Stimulated activated CD4-positive, alpha-beta T cell treated with anti-CD3 and anti-CD28 coated beads, Interleukin-15, amount 100 ng/mL, for 48 hours (primary cell): ENCODE measurements around the gene NVL.
"Not testable (repeated sequence)": the region's sequence is repeated elsewhere in the genome, so short reads cannot be mapped to it uniquely, and the experiment has no call there.

Source experiments
- DNase-seq, 2 donors: peaks; one replicate each; pipeline ENCODE4 v3.0.0-alpha.2; 2020; ENCODE audit warnings: low read depth in 2 of 2

Gene NVL

DNA sequence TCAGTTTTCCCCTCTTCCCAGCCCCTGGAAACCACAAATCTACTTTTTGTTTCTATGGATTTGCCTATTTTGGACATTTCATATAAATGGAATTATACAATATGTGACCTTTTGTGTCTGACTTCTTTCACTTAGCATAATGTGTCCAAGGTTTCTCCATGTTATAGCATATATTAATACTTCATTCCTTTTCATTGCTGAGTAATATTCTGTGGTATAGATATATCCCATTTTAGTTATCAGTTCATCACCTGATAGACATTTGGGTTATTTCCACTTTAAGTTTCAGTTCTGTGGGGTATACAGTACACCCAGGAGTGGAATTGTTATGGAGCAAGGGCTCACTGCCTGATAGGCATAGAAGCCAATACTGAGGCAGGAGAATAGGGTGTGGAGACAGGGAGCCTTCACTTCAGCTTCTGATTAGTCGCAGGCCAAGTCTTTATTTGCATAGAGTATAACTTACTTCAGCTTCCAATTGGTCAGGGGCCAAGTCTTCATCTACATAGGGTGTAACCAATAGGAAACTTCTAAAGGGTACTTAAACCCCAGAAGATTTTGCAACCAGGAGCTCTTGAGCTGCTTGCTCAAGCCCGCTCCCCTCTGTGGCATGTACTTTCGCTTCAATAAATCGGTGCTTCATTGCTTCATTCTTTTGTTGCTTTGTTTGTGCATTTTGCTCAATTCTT is 8.3 kb upstream of the NVL start:
- no peak for DNase-seq

DNA sequence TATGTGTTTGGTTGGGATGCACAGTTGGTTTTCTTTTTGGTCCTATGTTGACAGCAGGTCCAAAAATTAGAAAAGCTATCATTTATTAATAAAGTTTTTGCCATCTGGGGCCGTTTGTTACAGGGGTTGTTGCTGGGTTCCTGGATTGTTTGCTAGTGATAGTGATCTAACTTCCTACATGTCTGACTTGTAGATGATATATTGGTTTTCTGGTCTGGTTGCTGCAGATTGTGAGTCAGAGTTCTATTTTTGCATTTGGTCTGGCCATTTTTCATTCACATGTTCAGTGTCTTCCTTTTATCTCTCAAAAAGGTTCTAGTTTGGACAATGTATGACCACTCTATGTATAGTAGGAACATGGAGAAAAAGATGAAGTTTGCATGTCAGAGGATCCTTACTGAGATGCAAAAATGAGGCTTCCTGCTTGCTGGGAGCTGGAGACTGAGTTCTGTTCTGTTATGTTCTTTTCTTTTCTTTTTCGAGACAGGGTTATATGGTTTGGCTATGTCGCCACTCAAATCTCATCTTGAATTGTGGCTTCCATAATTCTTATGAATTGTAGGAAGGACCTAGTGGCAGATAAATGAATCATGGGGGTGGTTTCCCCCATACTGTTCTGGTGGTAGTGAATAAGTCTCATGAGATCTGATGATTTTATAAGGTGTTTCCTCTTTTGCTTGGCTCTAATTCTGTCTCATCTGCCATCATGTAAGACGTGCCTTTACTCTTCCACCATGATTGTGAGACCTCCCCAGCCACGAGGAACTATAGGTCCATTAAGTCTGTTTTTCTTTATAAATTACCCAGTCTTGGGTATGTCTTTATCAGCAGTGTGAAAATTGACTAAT is 4.2 kb upstream of the NVL start:
- DNase-seq: no peak

DNA sequence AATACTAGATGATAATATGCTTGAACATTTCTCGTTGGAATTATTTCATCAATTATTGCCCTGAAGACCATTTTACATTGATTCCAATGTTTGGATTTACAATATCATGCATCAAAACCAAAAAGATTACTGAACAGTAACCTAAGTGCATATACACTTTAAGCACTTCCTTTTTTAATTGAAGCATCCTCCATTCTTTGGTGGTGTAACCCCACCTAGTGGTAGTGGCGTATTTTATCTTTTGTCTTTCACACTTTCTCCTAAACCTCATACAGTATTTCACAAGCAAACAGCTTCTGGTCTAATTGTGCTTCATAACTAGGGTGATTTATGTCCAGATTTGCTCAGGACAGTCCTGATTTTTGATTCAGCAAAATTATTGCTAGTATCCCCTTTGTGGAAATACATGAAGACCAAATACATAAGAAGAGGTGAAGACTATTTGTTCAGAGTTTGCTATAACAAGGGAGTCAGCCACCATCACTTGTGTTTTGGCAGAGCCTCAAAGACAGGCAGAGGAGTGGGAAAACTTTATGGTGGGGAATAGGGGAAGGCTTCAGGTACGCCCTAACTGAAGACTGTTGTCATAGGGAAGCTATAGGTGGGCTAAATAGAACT is 3.4 kb upstream of the NVL start:
- DNase-seq: no peak

DNA sequence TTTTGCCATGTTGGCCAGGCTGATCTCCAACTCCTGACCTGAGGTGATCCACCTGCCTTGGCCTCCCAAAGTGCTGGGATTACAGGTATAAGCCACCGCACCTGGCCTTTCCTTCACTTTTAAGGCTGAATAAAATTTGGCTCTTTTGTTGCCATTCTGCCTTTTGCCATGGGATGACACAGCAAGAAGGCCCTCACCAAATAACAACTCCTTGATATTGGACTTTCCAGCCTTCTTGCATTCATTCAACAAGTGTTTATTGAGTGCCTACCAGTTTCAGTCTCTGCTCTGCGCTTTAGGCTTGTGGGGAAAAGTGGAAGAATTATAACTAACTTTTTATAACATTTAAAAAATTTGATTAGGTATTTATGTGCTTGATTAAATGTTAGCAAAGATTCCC is 1.9 kb upstream of the NVL start:
- DNase-seq: no peak

DNA sequence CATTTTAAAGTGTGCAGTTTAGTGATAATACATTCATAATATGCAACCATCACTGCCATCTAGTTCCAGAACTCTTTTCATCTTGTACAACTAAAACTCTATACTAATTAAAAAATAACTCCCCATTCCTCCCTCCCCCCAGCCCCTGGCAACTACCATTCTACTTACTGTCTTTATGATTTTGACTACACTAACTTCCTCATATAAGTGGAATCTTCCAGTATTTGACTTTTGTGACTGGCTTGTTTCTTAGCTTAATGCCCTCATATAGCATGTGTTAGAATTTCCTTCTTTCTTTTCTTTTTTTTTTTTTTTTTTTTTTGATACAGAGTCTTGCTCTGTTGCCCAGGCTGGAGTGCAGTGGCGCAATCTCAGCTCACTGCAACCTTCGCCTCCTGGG is 1.4 kb upstream of the NVL start:
- DNase-seq: no peak

DNA sequence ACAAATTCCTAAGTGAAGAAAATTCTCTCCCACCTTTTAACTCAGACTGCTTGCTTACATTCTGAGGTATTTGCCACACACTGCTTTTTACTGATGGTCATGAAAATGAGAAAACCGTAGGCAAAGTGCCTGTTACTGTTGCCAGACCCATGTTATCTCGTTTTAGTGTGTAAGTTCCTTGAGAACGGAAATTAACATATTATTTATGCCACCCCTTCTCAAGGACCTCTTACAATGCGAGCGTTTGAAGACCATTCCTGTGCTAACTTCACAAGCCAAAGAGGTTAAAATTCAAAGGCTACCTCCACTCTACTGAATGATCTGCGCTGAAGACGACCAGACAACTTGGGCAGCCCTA is 509 bp downstream of the NVL start:
- DNase-seq: no peak

DNA sequence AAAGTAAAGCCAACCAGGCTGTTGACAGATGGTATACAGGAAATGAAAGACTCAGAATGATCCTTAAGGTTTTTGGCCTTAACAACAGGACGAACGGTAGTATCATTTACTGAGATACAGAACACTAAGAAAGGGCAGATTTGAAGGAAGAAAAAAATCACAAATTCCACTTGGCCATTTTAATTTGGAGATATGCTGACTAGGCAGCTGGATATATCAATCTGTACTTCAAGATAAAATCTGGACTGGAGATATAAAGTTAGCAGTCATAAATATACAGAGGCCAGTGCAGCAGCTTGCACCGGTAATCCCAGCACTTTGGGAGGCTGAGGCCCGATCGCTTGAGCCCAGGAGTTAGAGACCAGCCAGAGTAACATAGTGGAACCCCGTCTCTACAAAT is 1.3 kb downstream of the NVL start:
- no peak for DNase-seq

DNA sequence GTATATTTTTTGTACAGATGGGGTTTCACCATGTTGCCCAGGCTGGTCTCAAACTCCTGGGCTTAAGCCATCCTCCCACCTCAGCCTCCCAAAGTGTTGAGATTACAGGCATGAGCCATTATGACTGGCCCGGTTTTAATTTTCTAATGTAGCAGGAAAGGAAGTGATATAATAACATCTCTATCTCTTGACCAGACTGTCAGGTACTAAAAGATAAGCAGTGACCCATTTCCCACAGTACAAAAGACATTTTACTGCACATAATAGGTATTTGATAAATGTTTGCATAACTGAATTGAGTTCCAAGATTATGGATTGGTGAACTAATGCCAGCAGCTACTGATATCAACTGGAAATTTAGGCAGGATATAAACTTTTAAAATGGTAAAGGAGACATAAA is 4.0 kb downstream of the NVL start:
- no peak for DNase-seq

DNA sequence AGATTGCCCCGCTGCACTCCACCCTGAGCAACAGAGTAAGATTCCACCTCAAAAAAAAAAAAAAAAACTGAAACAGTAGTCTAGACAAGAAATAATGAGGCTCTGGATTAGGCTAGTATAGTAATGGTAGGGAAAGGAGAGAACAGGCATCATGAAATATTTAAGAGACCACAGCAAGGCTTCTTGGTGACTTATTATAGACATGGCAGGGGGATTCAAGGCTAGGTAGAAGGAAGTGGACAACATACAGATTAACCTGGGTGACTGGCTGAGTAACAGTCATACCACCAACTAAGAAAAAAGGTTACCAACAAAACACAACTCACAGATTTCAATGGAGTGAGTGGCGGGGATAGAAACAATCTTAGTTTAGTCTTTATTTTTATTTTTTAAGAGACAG is 8.3 kb downstream of the NVL start:
- DNase-seq: no peak

DNA sequence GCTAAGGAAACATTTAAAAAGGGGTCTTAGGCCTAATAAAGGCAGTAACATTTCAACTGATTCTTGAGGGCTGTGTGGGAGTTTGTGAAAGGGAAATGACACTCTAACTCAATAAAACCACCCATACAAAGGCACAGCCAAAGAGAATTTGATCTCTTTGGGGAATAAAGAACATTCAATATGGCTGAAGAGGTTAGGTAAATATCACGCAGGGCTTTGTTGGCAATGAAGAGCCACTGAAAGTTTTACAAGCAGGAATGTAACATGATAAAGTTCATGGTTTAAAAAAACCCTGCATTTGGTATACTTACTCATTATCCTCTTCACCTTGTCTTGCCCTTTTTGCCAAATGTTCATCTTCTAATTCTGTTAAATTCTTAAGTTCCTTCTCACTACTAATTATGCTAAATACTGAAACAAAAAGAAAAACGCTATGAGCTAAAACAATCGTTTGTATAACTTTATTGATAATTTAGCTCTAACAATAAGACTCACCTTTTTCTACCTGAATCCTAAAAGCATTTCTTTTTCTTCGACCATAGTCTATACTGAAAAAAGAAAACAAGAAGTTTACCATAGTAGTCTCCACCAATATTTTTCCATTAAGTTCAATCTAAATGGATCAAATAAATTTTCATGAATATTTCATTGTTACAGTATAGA is 12.5 kb downstream of the NVL start:
- no peak for DNase-seq

DNA sequence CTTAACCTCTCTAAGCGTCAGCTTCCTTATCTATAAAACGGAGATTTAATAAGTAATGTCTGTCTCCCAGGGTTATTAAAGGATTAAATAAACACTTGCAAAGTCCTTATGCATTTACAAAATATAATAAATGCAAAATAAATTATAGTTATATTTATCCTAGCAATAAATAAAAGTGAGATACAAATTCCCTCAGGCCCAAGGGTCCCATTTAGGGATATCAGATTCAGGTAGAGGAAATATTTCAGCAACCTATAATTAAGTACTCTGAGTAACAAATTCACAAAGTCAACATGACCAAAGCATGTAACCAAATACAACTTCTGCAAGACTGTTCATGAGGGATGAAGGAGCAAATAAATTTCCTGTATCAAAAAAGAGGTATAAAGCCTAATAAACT is 17.9 kb downstream of the NVL start:
- no peak for DNase-seq

DNA sequence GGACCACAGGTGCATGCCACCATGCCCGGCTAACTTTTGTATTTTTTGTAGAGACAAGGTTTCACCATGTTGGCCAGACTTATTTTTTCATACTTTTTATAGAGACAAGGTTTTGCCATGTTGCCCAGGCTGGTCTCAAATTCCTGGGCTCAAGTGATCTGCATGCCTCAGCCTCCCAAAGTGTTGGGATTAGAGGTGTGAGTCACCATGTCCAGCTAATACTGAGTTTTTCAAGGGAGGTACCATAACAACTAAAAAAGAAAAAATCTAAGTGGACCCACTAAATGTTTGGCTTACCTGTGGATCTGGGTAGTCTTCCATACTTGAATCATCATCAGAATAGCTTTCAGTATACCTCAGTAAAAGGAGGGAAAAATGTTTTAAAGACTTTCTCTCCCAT is 18.5 kb downstream of the NVL start:
- not testable (repeated sequence) for DNase-seq

DNA sequence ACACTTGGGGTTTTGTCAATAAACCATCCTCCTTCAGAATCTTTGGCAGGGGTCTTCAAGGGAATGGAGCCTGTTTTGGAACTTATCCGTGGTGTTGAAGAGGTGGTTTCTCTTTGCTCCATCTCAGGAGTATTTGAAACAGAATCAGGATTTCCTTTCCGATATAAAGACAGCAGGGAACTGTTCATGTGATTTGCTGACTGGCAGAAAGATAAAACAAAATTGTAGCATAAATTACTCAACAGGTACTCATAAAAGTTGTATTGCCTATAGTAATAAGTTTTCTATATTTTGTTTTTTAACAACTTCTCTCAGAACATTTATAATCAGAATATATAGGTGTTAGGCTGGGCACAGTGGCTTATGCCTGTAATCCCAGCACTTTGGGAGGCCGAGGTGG is 21.9 kb downstream of the NVL start:
- no peak for DNase-seq

DNA sequence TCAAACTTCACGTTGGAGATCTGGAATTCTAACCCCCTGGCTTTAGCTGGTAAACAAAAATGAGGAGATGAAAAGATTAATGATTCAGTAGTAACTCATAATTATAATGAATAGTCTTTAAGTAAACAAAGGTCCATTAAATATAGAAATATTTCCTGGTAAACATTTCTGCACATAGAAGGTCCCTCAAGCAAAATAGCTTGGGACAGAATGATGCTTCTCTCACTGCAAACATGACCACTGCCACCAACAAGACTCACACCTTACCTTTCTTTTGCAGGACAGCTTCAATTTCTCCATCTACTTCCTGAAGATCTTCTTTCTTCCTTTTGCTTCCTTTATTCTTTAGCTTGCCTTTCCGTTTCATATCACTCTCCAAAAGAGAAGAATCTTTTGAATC is 25.2 kb downstream of the NVL start:
- DNase-seq: no peak

DNA sequence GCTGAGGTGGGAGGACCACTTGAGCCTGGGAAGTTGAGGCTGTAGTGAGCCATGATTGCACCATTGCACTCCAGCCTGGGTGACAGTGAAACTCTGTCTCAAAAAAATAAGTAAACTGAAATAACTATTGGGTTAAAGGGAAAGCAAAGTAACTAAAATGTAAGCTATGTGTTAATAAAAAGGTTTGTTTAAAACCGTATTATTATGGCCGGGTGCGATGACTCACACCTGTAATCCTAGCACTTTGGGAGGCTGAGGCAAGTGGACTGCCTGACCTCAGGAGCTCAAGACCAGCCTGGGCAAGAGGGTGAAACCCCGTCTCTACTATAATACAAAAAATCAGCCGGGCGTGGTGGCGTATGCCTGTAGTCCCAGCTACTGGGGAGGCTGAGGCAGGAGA is 27.0 kb downstream of the NVL start:
- no peak for DNase-seq

DNA sequence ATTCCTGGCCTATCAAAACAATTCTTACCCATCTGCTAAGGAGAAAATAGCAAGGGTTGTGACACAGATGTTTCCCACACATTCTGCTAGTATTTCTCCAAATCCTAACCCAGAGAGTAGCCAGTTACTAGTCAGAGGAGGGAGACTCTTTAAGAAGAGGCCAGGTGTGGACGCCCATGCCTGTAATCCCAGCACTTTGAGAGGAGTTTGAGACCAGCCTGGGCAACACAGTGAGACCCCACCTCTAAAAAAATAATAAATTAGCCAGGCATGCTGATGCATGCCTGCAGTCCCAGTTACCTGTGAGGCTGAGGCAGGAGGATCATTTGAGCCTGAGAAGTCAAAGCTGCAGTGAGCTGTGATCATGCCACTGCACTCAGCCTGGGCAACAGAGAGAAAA is 28.6 kb downstream of the NVL start:
- no peak for DNase-seq

DNA sequence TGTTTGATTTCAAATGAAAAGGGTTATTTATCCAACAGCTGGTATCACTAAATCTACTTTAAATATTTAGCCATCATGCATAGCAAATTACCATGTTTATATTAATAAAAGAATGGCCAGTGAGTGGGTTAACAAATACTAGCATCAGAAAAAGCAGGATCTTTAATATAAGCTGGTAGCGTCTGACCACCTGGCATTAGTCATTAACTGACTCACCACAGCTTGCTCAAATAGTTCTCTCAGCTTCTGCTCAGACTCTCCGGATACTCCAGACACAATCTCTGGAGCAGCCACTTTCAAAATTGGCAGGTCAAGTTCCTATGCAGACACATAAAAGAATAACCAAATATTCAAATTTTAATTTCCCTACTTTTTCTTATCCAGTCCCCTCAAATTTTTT is 29.6 kb downstream of the NVL start:
- DNase-seq: no peak

DNA sequence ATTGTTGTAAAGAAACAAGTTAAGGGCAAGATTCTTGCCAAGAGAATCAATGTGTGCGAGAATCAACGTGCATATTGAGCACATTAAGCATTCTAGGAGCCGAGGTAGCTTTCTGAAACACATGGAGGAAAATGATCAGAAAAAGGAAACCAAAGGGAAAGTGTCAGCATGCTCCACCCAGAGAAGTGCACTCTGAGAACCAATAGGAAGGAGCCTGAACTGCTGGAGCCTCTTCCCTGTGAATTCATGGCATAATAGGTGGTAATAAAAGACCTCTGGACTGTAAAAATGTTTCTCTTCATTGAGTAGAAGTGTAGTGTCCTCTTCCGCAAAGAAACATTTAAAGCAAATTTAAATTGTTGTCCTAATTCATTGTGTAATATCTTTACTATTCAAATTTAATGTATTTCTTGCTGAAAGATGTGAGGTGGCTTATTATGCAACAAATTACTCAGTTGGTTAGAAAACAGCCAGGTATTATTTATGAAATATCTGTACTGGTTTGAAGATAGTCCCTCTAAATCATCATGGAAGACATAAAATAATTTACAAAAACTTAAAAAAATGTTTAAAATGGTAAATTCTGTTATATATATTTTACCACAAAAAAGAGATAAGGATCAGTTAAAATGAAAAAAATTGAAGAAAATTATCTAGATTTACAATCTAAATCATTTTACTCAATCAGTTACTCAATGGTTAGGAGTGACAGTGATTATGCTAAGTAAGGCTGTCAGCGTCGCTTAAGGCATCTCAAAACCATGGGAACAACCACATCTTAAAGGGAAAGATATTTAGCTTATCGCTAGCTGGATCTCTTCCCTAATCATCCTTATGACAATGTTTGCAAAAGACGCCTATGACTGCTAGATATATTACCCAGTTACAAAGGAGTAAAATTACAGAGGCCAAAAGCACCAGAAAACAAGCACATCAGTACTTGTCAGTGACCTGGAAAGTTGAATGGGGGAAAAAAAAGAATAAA is 31.3 kb downstream of the NVL start:
- DNase-seq: no peak

DNA sequence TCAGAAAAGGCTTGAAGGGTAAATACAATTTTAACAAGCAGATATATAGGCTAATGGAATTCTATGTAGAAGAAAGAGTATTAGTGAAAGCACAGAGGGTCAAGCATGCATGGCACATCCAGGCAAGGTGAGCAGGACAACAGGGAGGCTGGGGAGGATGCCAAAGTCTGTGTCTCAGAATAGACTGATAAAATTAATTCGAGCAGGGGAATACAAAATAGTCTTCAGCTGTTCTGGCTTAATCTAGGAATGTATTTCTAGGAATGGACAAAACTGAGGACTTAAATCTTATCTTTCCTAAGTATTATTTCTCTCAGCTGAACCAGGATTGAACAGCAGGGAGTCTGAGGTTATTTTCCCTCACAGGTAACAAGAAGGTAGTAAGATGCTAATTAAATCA is 35.2 kb downstream of the NVL start:
- DNase-seq: no peak

DNA sequence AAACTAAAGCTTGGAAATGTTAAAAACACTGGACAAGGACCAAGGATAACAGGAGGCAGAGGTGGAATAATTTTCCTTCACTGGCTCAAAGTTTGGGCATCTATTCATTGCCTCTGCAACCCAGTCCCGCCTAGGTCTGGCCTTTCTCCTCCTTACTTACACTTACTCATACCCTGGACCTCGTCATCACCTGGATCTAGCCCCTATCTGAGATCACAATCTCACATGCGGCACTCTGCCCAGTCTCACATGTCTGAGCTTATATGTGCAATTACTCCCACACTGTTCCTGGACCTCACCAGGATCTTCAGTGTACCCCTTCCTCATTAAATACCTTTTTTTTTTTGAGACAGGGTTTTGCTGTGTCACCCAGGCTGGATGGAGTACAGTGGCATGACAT is 37.6 kb downstream of the NVL start:
- DNase-seq: no peak

DNA sequence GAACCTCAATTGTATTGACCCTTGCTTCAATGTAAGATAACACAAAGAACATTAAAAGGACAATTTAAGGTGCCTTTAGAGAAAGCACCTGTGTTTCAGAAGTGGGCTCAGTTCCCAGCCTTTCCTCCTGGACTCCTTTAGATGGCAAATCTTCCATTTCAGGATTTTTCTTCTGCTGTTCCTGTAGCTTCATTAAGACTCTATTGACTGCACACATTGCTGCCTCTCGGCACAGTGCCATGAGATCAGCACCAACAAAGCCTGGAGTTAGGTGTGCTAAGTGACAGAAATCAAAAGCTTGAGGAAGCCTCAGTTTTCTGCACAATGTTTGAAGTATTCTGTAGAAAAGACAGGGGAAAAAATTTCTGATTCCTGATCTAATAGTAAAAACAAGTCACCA is 40.6 kb downstream of the NVL start:
- no peak for DNase-seq

DNA sequence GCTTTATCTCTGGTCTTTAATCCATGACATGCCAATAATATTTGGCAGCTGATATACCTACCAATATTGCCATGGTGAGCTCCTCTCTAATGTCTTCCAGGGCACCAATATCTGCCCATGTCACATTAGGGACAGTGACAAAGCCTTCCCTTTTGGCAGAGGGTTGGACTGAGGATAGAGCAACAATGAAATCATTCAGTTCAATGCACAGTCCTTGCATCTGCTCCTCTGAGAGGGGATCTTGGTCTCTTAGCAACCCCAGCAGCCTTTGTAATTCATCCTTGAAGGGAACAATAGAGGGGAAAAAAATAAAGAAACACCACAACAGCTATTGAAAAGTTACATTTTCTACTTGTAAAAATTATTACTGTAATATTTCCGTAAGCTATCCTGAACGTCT is 42.3 kb downstream of the NVL start:
- DNase-seq: no peak
